ENCODE data around the gene AMN. TPM values are rescaled to one million over a fixed set of nuclear protein-coding genes. Genes with fewer than 3 reads are reported as not detected.

AMN gene
- total and polyA plus RNA-seq, 9 of the 15 experiments (the other 6 are each of a cell fraction or from before 2014, with no cell fraction given), result 0.04 to 0.14 TPM; not detected in 7

DNA sequence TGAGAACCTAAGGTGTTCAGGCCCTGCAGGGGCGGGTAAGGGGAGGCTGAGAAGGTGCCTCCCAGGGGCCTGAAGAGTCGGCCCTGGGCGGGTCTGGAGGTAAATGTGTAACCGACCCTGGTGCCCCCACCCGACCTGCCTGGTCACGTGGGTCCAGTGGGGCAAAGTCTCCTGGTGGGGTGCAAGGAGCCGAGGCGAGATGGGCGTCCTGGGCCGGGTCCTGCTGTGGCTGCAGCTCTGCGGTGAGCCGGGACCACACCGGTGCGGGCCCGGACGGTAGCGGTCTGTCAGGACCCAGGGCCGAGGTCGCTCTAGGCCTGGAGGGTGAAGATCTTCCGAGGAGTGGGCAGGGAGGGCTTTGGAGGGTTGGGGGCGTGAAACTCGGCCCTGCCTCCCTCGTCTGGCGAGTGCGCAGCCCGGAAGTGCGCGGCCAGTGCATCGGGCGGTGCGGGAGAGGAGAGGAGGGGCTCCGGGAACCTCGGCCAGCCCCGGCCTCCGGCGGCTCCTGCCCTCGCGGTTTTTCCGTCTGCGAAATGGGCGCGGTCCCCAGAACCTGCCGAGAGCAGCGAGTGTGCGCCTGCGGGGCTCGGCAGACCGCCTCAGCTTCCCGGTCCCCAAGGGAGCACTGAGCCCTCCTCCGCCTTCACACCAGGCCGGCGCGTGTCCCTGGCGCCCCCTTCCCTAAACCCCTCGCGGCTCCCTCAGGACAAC is at the start of gene AMN (continued):
- TF ChIP-seq, protein P1, sequence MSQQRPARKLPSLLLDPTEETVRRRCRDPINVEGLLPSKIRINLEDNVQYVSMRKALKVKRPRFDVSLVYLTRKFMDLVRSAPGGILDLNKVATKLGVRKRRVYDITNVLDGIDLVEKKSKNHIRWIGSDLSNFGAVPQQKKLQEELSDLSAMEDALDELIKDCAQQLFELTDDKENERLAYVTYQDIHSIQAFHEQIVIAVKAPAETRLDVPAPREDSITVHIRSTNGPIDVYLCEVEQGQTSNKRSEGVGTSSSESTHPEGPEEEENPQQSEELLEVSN (IDR thresholded peaks at IDR 0.05; ENCODE audit: borderline replicate concordance in 1 of 2, extremely low read depth in 1 of 2, insufficient read depth in 1 of 2, insufficient read length in 1 of 2, low read depth in 1 of 2, low read length in 1 of 2, poor library complexity in 1 of 2, severe bottlenecking in 1 of 2), result peak in 1 of 2 experiments; percentile 20
- 0 out of 2 replicates have a peak, but pooled peaks have one; percentile 26 for TF ChIP-seq BCOR (IDR thresholded peaks at IDR 0.05)

DNA sequence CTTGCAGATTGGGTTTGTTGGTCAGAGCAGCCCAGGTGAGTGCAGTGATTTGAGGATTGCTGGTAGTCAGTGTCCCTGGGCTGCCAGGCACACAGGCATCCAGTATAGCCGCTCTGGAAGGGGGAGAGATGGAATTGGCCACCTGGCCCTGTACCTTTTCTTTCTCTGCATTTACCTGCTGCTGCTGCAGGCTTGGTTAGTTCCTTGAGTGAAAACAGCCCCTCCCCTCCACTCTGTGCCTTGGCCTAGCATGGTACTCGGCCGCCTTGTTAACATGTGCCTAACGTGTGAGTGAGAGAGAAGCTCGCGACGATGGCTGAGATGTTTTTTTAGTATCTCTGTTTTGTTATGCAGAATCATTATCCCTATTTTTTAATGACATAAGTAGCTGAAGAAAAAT is 49.3 kb upstream of the AMN start:
- WGBS (ENCODE audit: insufficient coverage, low coverage, missing lambda C conversion rate), result 86% methylated on average over 1 of the region's 7 CpGs
- FAIRE-seq (no peak), ATAC-seq (no peak), DNase-seq (ENCODE audit: extremely low read depth in 1 of 4, low spot score in 3 of 4) (no peak)
- POLR2A ChIA-PET, result interaction anchor here (0.9 kb wide), 1 partner anchor 28 kb away, joined by 3 read pairs; no protein-coding TSS in a partner anchor
- Histone ChIP-seq H3K36me3 (ENCODE audit: control insufficient read depth, insufficient read depth, low read length) (peaks cover 47% of the 10 kb centered on the region), H3K4me3 (no peak overlapping the region), H3K9me3 (replicated peaks; ENCODE audit: control insufficient read depth, insufficient read depth, low read depth, low read length) (no peaks in the 10 kb centered on the region), H3K4me2 (ENCODE audit: insufficient read depth, low read length) (no peak overlapping the region), H3K79me2 (ENCODE audit: control insufficient read depth, insufficient read depth, low read length) (no peaks in the 10 kb centered on the region), H3K9ac (ENCODE audit: insufficient read depth in 1 of 2, low read depth in 2 of 2, low read length in 2 of 2) (no peak overlapping the region; a peak in 1 of 4 replicates), H2AFZ (ENCODE audit: low read depth, low read length) (no peak overlapping the region), H3K27ac (ENCODE audit: extremely low read depth, low read depth, low read length) (no peak overlapping the region), H3K4me1 (replicated peaks in 1 of 2; ENCODE audit: control insufficient read depth in 2 of 2, insufficient read depth in 2 of 2, low read length in 2 of 2) (peaks cover 0 to 3% of the 10 kb centered on the region in 2 experiments; a peak in 2 of 5 replicates), H3K27me3 (ENCODE audit: control insufficient read depth in 2 of 2, insufficient read depth in 2 of 2, low read length in 2 of 2) (no peaks in the 10 kb centered on the region), H4K20me1 (replicated peaks; ENCODE audit: control insufficient read depth, insufficient read depth, low read length) (no peaks in the 10 kb centered on the region), H3K9me1 (ENCODE audit: control insufficient read depth, insufficient read depth, low read length) (no peaks in the 10 kb centered on the region)
- TF ChIP-seq ARNT (IDR thresholded peaks at IDR 0.05) (no peak), OTX1 (CRISPR knock-in tag; IDR thresholded peaks at IDR 0.05) (no peak), ZNF586 (CRISPR knock-in tag; conservative IDR thresholded peaks at IDR 0.05) (no peak), BHLHE40 (IDR thresholded peaks at IDR 0.05; ENCODE audit: low read length) (no peak), YY1 (IDR thresholded peaks at IDR 0.05; ENCODE audit: borderline replicate concordance in 1 of 3, control insufficient read depth in 1 of 3, extremely low read depth in 1 of 3, insufficient read depth in 3 of 3, insufficient read length in 1 of 3, insufficient replicate concordance in 2 of 3, low read depth in 1 of 3, low read length in 2 of 3) (no peak), TAF7 (tag; IDR thresholded peaks at IDR 0.05) (no peak), EWSR1 (IDR thresholded peaks at IDR 0.05; ENCODE audit: borderline replicate concordance, low read depth, partially characterized antibody) (no peak), MEF2D (tag; conservative IDR thresholded peaks at IDR 0.05; ENCODE audit: low read depth) (no peak), EGR1 (conservative IDR thresholded peaks at IDR 0.05) (no peak), ARHGAP35 (IDR thresholded peaks at IDR 0.05; ENCODE audit: partially characterized antibody) (no peak)
- intact Hi-C loops (cut with micrococcal nuclease) (no loop called here), in situ Hi-C loops (cut with MboI) (no loop called here)
- BruUV-seq (replicated peaks), result no TSS peak
- CTCF ChIA-PET (ENCODE audit: low intra/inter-chr PET ratio), result no interaction called here
